HEK293T (cell line): Measurements from ENCODE around the gene ZNF768.

Experiments used
- CTCF ChIA-PET: fragments of 350-600 bp; formaldehyde crosslinking; extraction: SDS; loops from one replicate; lab custom pipeline; 2021; ENCODE audit warnings: antibody characterized with exemption, inconsistent platforms; lab: Yijun Ruan, JAX
- POLR2A ChIA-PET: fragments of 350-600 bp; formaldehyde crosslinking; extraction: SDS; loops from one replicate; lab custom pipeline; 2020; ENCODE audit warnings: antibody characterized with exemption, inconsistent platforms; lab: Yijun Ruan, JAX
- DNase-seq: peaks from one replicate; pipeline ENCODE4 v3.0.0; 2012; ENCODE audit warnings: mixed read lengths; ENCODE audit errors: extremely low spot score
- ARNT ChIP-seq: fragments of 450-650 bp; IDR thresholded peaks from 2 replicates; pipeline ENCODE4 v1.6.1; 2017; ENCODE audit warnings: mild to moderate bottlenecking
- BHLHE40 ChIP-seq: fragments of 450-650 bp; IDR thresholded peaks from 2 replicates; pipeline ENCODE4 v1.6.1; 2016; ENCODE audit warnings: mild to moderate bottlenecking, moderate library complexity, borderline replicate concordance
- CTBP1 ChIP-seq: fragments of 450-650 bp; IDR thresholded peaks from 2 replicates; pipeline ENCODE4 v1.6.1; 2016; ENCODE audit warnings: borderline replicate concordance
- ELF4 ChIP-seq: fragments of 450-650 bp; IDR thresholded peaks from 2 replicates; pipeline ENCODE4 v1.6.1; 2017; ENCODE audit warnings: antibody characterized with exemption
- FOXA1 ChIP-seq: fragments of 450-650 bp; IDR thresholded peaks from 2 replicates; pipeline ENCODE4 v1.6.1; 2016; ENCODE audit warnings: mild to moderate bottlenecking
- FOXK2 ChIP-seq: fragments of 450-650 bp; IDR thresholded peaks from 2 replicates; pipeline ENCODE4 v1.6.1; 2016; ENCODE audit warnings: mild to moderate bottlenecking
- FOXM1 ChIP-seq: fragments of 450-650 bp; IDR thresholded peaks from 2 replicates; pipeline ENCODE4 v1.6.1; 2017; ENCODE audit warnings: mild to moderate bottlenecking, borderline replicate concordance
- HDGF ChIP-seq: fragments of 450-650 bp; IDR thresholded peaks from 2 replicates; pipeline ENCODE4 v1.6.1; 2017; ENCODE audit warnings: antibody characterized with exemption, borderline replicate concordance
- L3MBTL2 ChIP-seq: fragments of 450-650 bp; conservative IDR thresholded peaks from 2 replicates; pipeline ENCODE4 v1.6.1; 2016; ENCODE audit warnings: mild to moderate bottlenecking
- LEF1 ChIP-seq: fragments of 450-650 bp; IDR thresholded peaks from 2 replicates; pipeline ENCODE4 v1.6.1; 2017; ENCODE audit warnings: mild to moderate bottlenecking, borderline replicate concordance
- NFRKB ChIP-seq: fragments of 450-650 bp; IDR thresholded peaks from 2 replicates; pipeline ENCODE4 v1.6.1; 2016; ENCODE audit warnings: mild to moderate bottlenecking, moderate library complexity
- PKNOX1 ChIP-seq: fragments of 450-650 bp; IDR thresholded peaks from 2 replicates; pipeline ENCODE4 v1.6.1; 2016
- SP1 ChIP-seq: fragments of 450-650 bp; IDR thresholded peaks from 2 replicates; pipeline ENCODE4 v1.6.1; 2017
- SUZ12 ChIP-seq: fragments of 450-650 bp; IDR thresholded peaks from 2 replicates; pipeline ENCODE4 v1.6.1; 2016; ENCODE audit warnings: mild to moderate bottlenecking
- TARDBP ChIP-seq: fragments of 450-650 bp; IDR thresholded peaks from 2 replicates; pipeline ENCODE4 v1.6.1; 2016
- ZNF384 ChIP-seq: fragments of 450-650 bp; IDR thresholded peaks from 2 replicates; pipeline ENCODE4 v1.6.1; 2016

The ZNF768 gene

GRCh38 chr16:30535106-30535776, 8.9 kb upstream of the ZNF768 start:
- no peak for DNase-seq
- TF ChIP-seq L3MBTL2 (peak; percentile 94), CTBP1 (no peak), ELF4 (peak; percentile 74; the same call in 1 of the 2 replicates)
- ChIA-PET CTCF (interaction anchor here (0.6 to 2.4 kb wide), 18 partner anchors 8 to 696 kb away, joined by 3 to 19 read pairs (median 6); partner anchors contain the start of genes DCTPP1, PRR14 and ZNF764), POLR2A (interaction anchor here (0.6 to 11.3 kb wide), 39 partner anchors 8 to 540 kb away, joined by 3 to 181 read pairs (median 5); partner anchors contain the start of genes CORO1A, DCTPP1, FBRS and MAPK3)

- peak; percentile 36; the same call in 1 of the 2 replicates for TF ChIP-seq FOXM1
- peak; percentile 15; the same call in 1 of the 2 replicates for TF ChIP-seq HDGF
- no peak for TF ChIP-seq CTBP1
- CTCF ChIA-PET, result interaction anchor here (0.6 to 2.4 kb wide), 10 partner anchors 7 to 105 kb away, joined by 3 to 19 read pairs (median 6); partner anchors contain the start of genes DCTPP1 and ZNF764
- DNase-seq, result peak; percentile 93
- POLR2A ChIA-PET, result interaction anchor here (0.6 to 11.3 kb wide), 36 partner anchors 9 to 540 kb away, joined by 3 to 181 read pairs (median 5); partner anchors contain the start of genes CORO1A, DCTPP1, FBRS and MAPK3
These were observed 8.2 kb upstream of the ZNF768 start, which contains the start of gene ZNF747 for GRCh38 chr16:30534368-30535105. ZNF747 (minus strand) TSS chr16:30534858; CDS start chr16:30534679, 179 bp downstream.

GRCh38 chr16:30533748-30534367, 7.5 kb upstream of the ZNF768 start:
- TF ChIP-seq ZNF384 (no peak), HDGF (no peak), ELF4 (no peak), PKNOX1 (no peak), TARDBP (no peak), BHLHE40 (no peak), SP1 (no peak), LEF1 (no peak), ARNT (no peak), NFRKB (no peak), CTBP1 (no peak), FOXK2 (no peak), L3MBTL2 (no peak), FOXM1 (no peak), FOXA1 (no peak)
- POLR2A ChIA-PET, result interaction anchor here (0.7 to 11.3 kb wide), 22 partner anchors 9 to 411 kb away, joined by 3 to 181 read pairs (median 5); partner anchors contain the start of genes DCTPP1, MAPK3, ZNF688 and ZNF689
- CTCF ChIA-PET, result interaction anchor here (0.8 to 2.4 kb wide), 2 partner anchors 82 to 104 kb away, joined by 3 to 8 read pairs; partner anchors contain the start of gene DCTPP1
- DNase-seq, result no peak

GRCh38 chr16:30533146-30533522, 6.8 kb upstream of the ZNF768 start:
- ChIA-PET CTCF (interaction anchor here (2.4 kb wide), 1 partner anchor 103 kb away, joined by 8 read pairs; the partner anchor contains the start of gene DCTPP1), POLR2A (interaction anchor here (1.0 to 11.3 kb wide), 7 partner anchors 8 to 103 kb away, joined by 3 to 181 read pairs (median 37); partner anchors contain the start of genes DCTPP1, ZNF688, ZNF689 and ZNF764)
- TF ChIP-seq FOXA1, result no peak
- no peak for TF ChIP-seq FOXM1
- TF ChIP-seq ZNF384, result no peak
- TF ChIP-seq FOXK2, result no peak
- TF ChIP-seq ARNT, result no peak
- TF ChIP-seq PKNOX1, result no peak
- TF ChIP-seq CTBP1, result no peak
- no peak for TF ChIP-seq SP1
- TF ChIP-seq ELF4, result no peak
- no peak for TF ChIP-seq HDGF
- no peak for TF ChIP-seq SUZ12
- no peak for TF ChIP-seq BHLHE40
- TF ChIP-seq NFRKB, result no peak
- TF ChIP-seq L3MBTL2, result no peak
- no peak for TF ChIP-seq TARDBP
- TF ChIP-seq LEF1, result no peak
- DNase-seq, result no peak

GRCh38 chr16:30532285-30533145, 6.1 kb upstream of the ZNF768 start:
- ChIA-PET POLR2A (interaction anchor here (1.3 to 11.3 kb wide), 3 partner anchors 8 to 102 kb away, joined by 3 to 181 read pairs (median 29); partner anchors contain the start of genes DCTPP1 and ZNF764), CTCF (interaction anchor here (2.4 kb wide), 1 partner anchor 103 kb away, joined by 8 read pairs; the partner anchor contains the start of gene DCTPP1)
- DNase-seq, result no peak
- TF ChIP-seq HDGF, result no peak
- TF ChIP-seq ARNT, result no peak
- TF ChIP-seq CTBP1, result no peak
- no peak for TF ChIP-seq SP1
- no peak for TF ChIP-seq BHLHE40
- TF ChIP-seq ZNF384, result no peak
- TF ChIP-seq LEF1, result no peak
- no peak for TF ChIP-seq TARDBP
- TF ChIP-seq ELF4, result no peak
- TF ChIP-seq FOXA1, result no peak
- TF ChIP-seq PKNOX1, result no peak
